Activated naive CD8-positive, alpha-beta T cell treated with anti-CD3 and anti-CD28 coated beads, Interleukin-2, amount 10 ng/mL, durations not matched to agents 7 days and 5 days (primary cell): ENCODE results near the gene SDCBP2. TPM values are rescaled to one million over a fixed set of nuclear protein-coding genes. Genes with fewer than 3 reads are reported as not detected.

Source experiments
- ATAC-seq: fragments of 150-1000 bp; cut with Tn5 transposase; one replicate; pipeline ENCODE4 v1.10.0; 2021; ENCODE audit warnings: low read depth, moderate library complexity
- POLR2A ChIA-PET: fragments of 350-600 bp; sonication (Branson Sonifier 250); formaldehyde crosslinking; loops from one replicate; lab custom pipeline; 2021; ENCODE audit warnings: antibody characterized with exemption; lab: Charles Lee
- DNase-seq: peaks from one replicate; pipeline ENCODE4 v3.0.0; 2021
- H3K27ac Mint-ChIP-seq: one replicate; pipeline ENCODE4 v1.8.0; 2022; ENCODE audit warnings: mild to moderate bottlenecking, mixed read lengths
- H3K27me3 Mint-ChIP-seq: one replicate; pipeline ENCODE4 v1.8.0; 2022; ENCODE audit warnings: mild to moderate bottlenecking, moderate library complexity, mixed read lengths
- H3K36me3 Mint-ChIP-seq: one replicate; pipeline ENCODE4 v1.8.0; 2021; ENCODE audit warnings: mild to moderate bottlenecking, mixed read lengths
- H3K4me1 Mint-ChIP-seq: one replicate; pipeline ENCODE4 v1.8.0; 2021; ENCODE audit warnings: mixed read lengths
- H3K4me3 Mint-ChIP-seq: one replicate; pipeline ENCODE4 v1.8.0; 2022; ENCODE audit warnings: mild to moderate bottlenecking, moderate library complexity, mixed read lengths
- H3K9me3 Mint-ChIP-seq: one replicate; pipeline ENCODE4 v1.8.0; 2021; ENCODE audit warnings: mixed read lengths
- total RNA-seq, 2 experiments: library from RNA; stranded (reverse); gene quantifications; one replicate each; pipeline ENCODE4 v1.2.3, GENCODE V29; 2021

SDCBP2 gene
- total RNA-seq, 2 experiments from 2014 or later, result 3.7 to 5.1 TPM

- POLR2A ChIA-PET, result interaction anchor here (1.5 to 2.6 kb wide), 2 partner anchors 13 kb away, joined by 4 to 12 read pairs; no protein-coding TSS in a partner anchor
- DNase-seq (no peak), ATAC-seq (no peak)
- peaks cover 25% of the 10 kb centered on the region for H3K4me1 Mint-ChIP-seq
- H3K27me3 Mint-ChIP-seq, result no peaks in the 10 kb centered on the region
- no peaks in the 10 kb centered on the region for H3K9me3 Mint-ChIP-seq
- H3K27ac Mint-ChIP-seq, result peak overlapping the region; percentile 85
- H3K36me3 Mint-ChIP-seq, result peaks cover 18% of the 10 kb centered on the region
- H3K4me3 Mint-ChIP-seq, result no peak overlapping the region
These were observed 41.0 kb downstream of the SDCBP2 start for GRCh38 chr20:1287787-1288569.

GRCh38 chr20:1287306-1287705 is 41.6 kb downstream of the SDCBP2 start:
- DNase-seq (no peak), ATAC-seq (peak; percentile 86)
- Mint-ChIP-seq H3K27ac (peak overlapping the region; percentile 85), H3K36me3 (peaks cover 18% of the 10 kb centered on the region), H3K4me1 (peaks cover 26% of the 10 kb centered on the region), H3K9me3 (no peaks in the 10 kb centered on the region), H3K4me3 (peak overlapping the region; percentile 74), H3K27me3 (no peaks in the 10 kb centered on the region)
- POLR2A ChIA-PET, result interaction anchor here (0.9 to 2.6 kb wide), 5 partner anchors 10 to 38 kb away, joined by 3 to 12 read pairs (median 5); partner anchors contain the start of gene SNPH

- peak overlapping the region; percentile 74 for H3K4me3 Mint-ChIP-seq
- peaks cover 25% of the 10 kb centered on the region for H3K4me1 Mint-ChIP-seq
These were observed 42.5 kb downstream of the SDCBP2 start for GRCh38 chr20:1286267-1287024.

GRCh38 chr20:1283522-1284510 is 45.1 kb downstream of the SDCBP2 start:
- Mint-ChIP-seq H3K27me3 (no peaks in the 10 kb centered on the region), H3K36me3 (peaks cover 20% of the 10 kb centered on the region), H3K4me1 (peaks cover 21% of the 10 kb centered on the region), H3K27ac (no peak overlapping the region), H3K9me3 (no peaks in the 10 kb centered on the region), H3K4me3 (no peak overlapping the region)
- ATAC-seq (no peak), DNase-seq (no peak)
- POLR2A ChIA-PET, result interaction anchor here (0.9 to 1.4 kb wide), 2 partner anchors 10 to 17 kb away, joined by 5 to 8 read pairs; no protein-coding TSS in a partner anchor

More at GRCh38 chr20:1286267-1287024, 42.5 kb downstream of the SDCBP2 start:
- H3K36me3 Mint-ChIP-seq, result peaks cover 18% of the 10 kb centered on the region
- no peaks in the 10 kb centered on the region for H3K9me3 Mint-ChIP-seq
- H3K27ac Mint-ChIP-seq, result peak overlapping the region; percentile 85
- DNase-seq (no peak), ATAC-seq (peak; percentile 46)
- H3K27me3 Mint-ChIP-seq, result no peaks in the 10 kb centered on the region
- POLR2A ChIA-PET, result interaction anchor here (0.9 to 2.6 kb wide), 5 partner anchors 11 to 39 kb away, joined by 3 to 12 read pairs (median 5); partner anchors contain the start of gene SNPH

DNA sequence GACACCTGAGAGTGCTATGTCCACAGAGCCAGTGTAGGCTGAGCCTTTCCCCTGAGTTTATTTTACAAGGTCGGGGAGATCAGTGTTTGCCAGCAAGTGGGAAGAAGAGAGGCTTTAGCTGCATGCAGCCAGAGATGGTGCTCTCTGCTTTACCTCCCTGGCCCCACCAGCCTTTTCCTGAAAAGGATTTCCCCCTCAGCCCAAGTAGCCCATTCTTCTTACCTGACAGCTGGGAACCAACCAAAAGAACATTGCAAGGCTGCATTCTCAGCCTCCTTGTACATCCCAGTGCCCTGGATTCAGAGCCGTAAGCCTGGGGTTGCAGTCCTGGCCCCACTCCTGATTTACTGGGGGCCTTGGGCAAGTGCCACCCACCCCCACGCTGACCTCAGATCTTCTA is 46.0 kb downstream of the SDCBP2 start:
- Mint-ChIP-seq H3K9me3 (no peaks in the 10 kb centered on the region), H3K36me3 (peaks cover 17% of the 10 kb centered on the region), H3K4me1 (peaks cover 18% of the 10 kb centered on the region), H3K4me3 (no peak overlapping the region), H3K27me3 (no peaks in the 10 kb centered on the region), H3K27ac (no peak overlapping the region)
- ATAC-seq (no peak), DNase-seq (no peak)
- POLR2A ChIA-PET, result interaction anchor here (1.3 to 1.4 kb wide), 2 partner anchors 9 to 17 kb away, joined by 3 to 5 read pairs; no protein-coding TSS in a partner anchor

- no peak for ATAC-seq
- POLR2A ChIA-PET, result interaction anchor here (0.6 to 1.3 kb wide), 2 partner anchors 19 to 154 kb away, joined by 3 read pairs; no protein-coding TSS in a partner anchor
These were observed 47.5 kb downstream of the SDCBP2 start for GRCh38 chr20:1281279-1282057.

DNA sequence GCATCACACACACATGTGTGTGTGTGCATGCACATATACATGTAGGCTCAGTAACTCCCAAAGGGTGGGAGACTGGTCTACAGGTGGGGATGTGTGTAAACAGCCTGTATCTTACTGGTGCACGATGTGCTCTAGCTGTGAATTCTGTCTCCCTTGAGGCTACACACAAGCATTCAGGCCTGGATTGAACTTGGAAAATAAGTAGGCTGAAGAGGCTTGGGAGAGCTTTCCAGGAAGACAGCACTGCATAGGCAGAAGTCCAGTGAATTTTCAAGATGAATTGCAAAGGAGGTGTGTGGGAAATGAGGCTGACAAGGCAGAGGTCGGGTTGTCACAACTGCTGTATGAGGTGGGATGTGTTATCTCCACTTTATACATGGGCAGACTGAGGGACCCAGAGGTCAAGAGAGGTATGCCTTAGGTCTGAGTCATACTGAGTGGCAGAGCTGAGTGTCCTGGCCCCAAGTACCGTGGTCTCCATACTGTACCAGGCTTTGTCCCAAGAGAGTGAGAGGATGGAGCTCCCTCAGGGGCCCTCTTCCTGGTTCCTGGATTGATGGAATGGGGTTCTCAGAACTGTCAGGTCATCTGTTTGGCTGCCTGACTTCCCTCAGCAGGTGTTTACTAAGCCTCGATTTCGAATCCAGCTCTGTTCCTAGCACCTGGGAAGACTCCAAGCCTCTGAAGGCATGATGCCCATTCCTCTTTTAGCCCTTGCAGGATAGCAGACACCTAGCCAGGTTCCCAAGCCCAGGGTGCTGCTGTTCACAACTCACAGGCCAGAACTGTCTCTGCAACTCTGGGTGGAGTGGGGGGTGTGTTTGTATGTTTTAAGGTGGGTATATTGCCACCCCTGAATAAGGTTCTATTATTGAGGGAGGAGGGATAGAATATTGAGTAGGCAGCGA is 48.5 kb downstream of the SDCBP2 start:
- Mint-ChIP-seq H3K9me3 (no peaks in the 10 kb centered on the region), H3K4me1 (peaks cover 1% of the 10 kb centered on the region), H3K27ac (no peak overlapping the region), H3K4me3 (no peak overlapping the region), H3K36me3 (peaks cover 11% of the 10 kb centered on the region), H3K27me3 (no peaks in the 10 kb centered on the region)
- POLR2A ChIA-PET, result interaction anchor here (0.6 kb wide), 1 partner anchor 14 kb away, joined by 3 read pairs; the partner anchor contains the start of gene SNPH
- no peak for ATAC-seq
- no peak for DNase-seq

More at GRCh38 chr20:1281279-1282057, 47.5 kb downstream of the SDCBP2 start:
- Mint-ChIP-seq H3K9me3 (no peaks in the 10 kb centered on the region), H3K27me3 (no peaks in the 10 kb centered on the region), H3K27ac (no peak overlapping the region), H3K4me3 (no peak overlapping the region), H3K4me1 (peaks cover 6% of the 10 kb centered on the region), H3K36me3 (peaks cover 13% of the 10 kb centered on the region)
- no peak for DNase-seq

DNA sequence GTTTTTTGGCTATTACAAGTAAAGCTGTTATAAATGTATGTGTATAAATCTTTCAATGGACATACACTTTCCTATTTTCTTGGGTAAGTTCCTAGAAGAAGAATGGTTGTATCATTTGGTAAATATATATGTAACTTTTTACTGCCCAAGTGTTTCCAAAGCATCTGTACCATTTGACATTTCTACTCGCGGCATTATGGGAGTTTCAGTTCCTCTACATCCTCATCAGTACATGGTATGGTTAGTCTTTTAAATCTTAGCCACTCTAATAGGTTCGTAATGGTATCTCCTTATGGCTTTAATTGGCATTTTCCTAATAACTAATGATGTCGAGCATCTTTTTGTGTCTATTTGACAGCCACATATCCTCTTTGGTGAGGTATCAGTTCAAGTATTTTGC is 49.9 kb downstream of the SDCBP2 start:
- no peaks in the 10 kb centered on the region for H3K27me3 Mint-ChIP-seq
- no peak overlapping the region for H3K27ac Mint-ChIP-seq
- DNase-seq (no peak), ATAC-seq (no peak)
- H3K4me1 Mint-ChIP-seq, result peaks cover 1% of the 10 kb centered on the region
- POLR2A ChIA-PET, result no interaction called here
- no peak overlapping the region for H3K4me3 Mint-ChIP-seq
- no peaks in the 10 kb centered on the region for H3K9me3 Mint-ChIP-seq
- peaks cover 5% of the 10 kb centered on the region for H3K36me3 Mint-ChIP-seq

- H3K4me1 Mint-ChIP-seq, result peaks cover 1% of the 10 kb centered on the region
- H3K27me3 Mint-ChIP-seq, result no peaks in the 10 kb centered on the region
- POLR2A ChIA-PET, result no interaction called here
- peaks cover 5% of the 10 kb centered on the region for H3K36me3 Mint-ChIP-seq
- DNase-seq (no peak), ATAC-seq (no peak)
- H3K27ac Mint-ChIP-seq, result no peak overlapping the region
- no peak overlapping the region for H3K4me3 Mint-ChIP-seq
- H3K9me3 Mint-ChIP-seq, result no peaks in the 10 kb centered on the region
These were observed 51.2 kb downstream of the SDCBP2 start for GRCh38 chr20:1277529-1278322.

- Mint-ChIP-seq H3K9me3 (no peaks in the 10 kb centered on the region), H3K27me3 (no peaks in the 10 kb centered on the region), H3K4me3 (no peak overlapping the region), H3K4me1 (peaks cover 2% of the 10 kb centered on the region), H3K36me3 (peaks cover 4% of the 10 kb centered on the region), H3K27ac (no peak overlapping the region)
- POLR2A ChIA-PET, result interaction anchor here (1.3 kb wide), 1 partner anchor 11 kb away, joined by 4 read pairs; no protein-coding TSS in a partner anchor
- DNase-seq (no peak), ATAC-seq (no peak)
These were observed 53.0 kb downstream of the SDCBP2 start for GRCh38 chr20:1275919-1276318.
